Inflammatory macrophage (primary cell): ENCODE data around the gene GLB1L.
"Not testable (repeated sequence)": the region's sequence is repeated elsewhere in the genome, so short reads cannot be mapped to it uniquely, and the experiment has no call there.

Experiments used
- DNase-seq, 2 donors: peaks; one replicate each; pipeline ENCODE4 v3.0.0-alpha.2; 2020 to 2022

The GLB1L gene

GRCh38 chr2:219280651-219281050 is 35.4 kb upstream of the GLB1L start:
- DNase-seq: no peak

- DNase-seq: no peak
Observed at GRCh38 chr2:219279916-219280516, 34.8 kb upstream of the GLB1L start.

GRCh38 chr2:219279151-219279915 is 34.1 kb upstream of the GLB1L start, which contains the start of gene DNAJB2:
TSS of gene DNAJB2 (plus strand) at chr2:219279366. CDS start at chr2:219279834, 468 bp downstream.
- DNase-seq: peak; percentile 99 to 100

GRCh38 chr2:219278655-219279150 is 33.5 kb upstream of the GLB1L start:
- no peak for DNase-seq

- DNase-seq: peak; percentile 63 to 68
Observed at GRCh38 chr2:219277703-219278654, 32.7 kb upstream of the GLB1L start.

- DNase-seq: no peak
Observed at GRCh38 chr2:219274361-219274921, 29.2 kb upstream of the GLB1L start.

GRCh38 chr2:219273937-219274336 is 28.7 kb upstream of the GLB1L start:
- DNase-seq: no peak

GRCh38 chr2:219272995-219273394 is 27.8 kb upstream of the GLB1L start:
- peak in 1 of 2 donors; percentile 17 for DNase-seq

GRCh38 chr2:219272356-219272755 is 27.1 kb upstream of the GLB1L start:
- no peak for DNase-seq

- DNase-seq: no peak
Observed at GRCh38 chr2:219271021-219271420, 25.8 kb upstream of the GLB1L start.

- no peak for DNase-seq
Observed at GRCh38 chr2:219270055-219270372, 24.8 kb upstream of the GLB1L start.

GRCh38 chr2:219269362-219270054 is 24.3 kb upstream of the GLB1L start:
- DNase-seq: no peak

GRCh38 chr2:219268294-219268693 is 23.1 kb upstream of the GLB1L start:
- DNase-seq: no peak

- DNase-seq: no peak
Observed at GRCh38 chr2:219266886-219267285, 21.6 kb upstream of the GLB1L start.

- DNase-seq: no peak
Observed at GRCh38 chr2:219266232-219266631, 21.0 kb upstream of the GLB1L start.

- no peak for DNase-seq
Observed at GRCh38 chr2:219261024-219261855, 16.0 kb upstream of the GLB1L start.

- DNase-seq: not testable (repeated sequence)
Observed at GRCh38 chr2:219258942-219259341, 13.7 kb upstream of the GLB1L start.

GRCh38 chr2:219254590-219255201 is 9.5 kb upstream of the GLB1L start:
- DNase-seq: peak; percentile 49 to 72

- peak; percentile 81 to 90 for DNase-seq
Observed at GRCh38 chr2:219253753-219254589, 8.7 kb upstream of the GLB1L start, which contains the start of gene TUBA4A. TSS of gene TUBA4A (minus strand) at chr2:219253918. CDS start at chr2:219253858, 60 bp downstream.
